Esophagus muscularis mucosa (tissue), 4 donors: ENCODE measurements around the gene TMEM254. TPM values are rescaled to one million over a fixed set of nuclear protein-coding genes. Genes with fewer than 3 reads are reported as not detected.

Source experiments
- DNase-seq: peaks from one replicate; pipeline ENCODE4 v3.0.0-alpha.2; 2017; ENCODE audit errors: extremely low spot score
- H3K27ac ChIP-seq, 4 donors: fragments of 200-600 bp; sonication (generic); replicated peaks in 1 of 4; 1 replicate in 3 of 4; 2 replicates in 1 of 4; pipeline ENCODE4 v1.5.1; 2016 to 2019; ENCODE audit warnings: mild to moderate bottlenecking in 1 of 4
- H3K27me3 ChIP-seq, 4 donors: fragments of 200-600 bp; sonication (generic); one replicate each; pipeline versions ENCODE4 v1.5.1 to v1.6.0; 2016 to 2019
- H3K36me3 ChIP-seq, 4 donors: fragments of 200-600 bp; sonication (generic); one replicate each; pipeline ENCODE4 v1.5.1; 2016 to 2019
- H3K4me1 ChIP-seq, 4 donors: fragments of 200-600 bp; sonication (generic); one replicate each; pipeline ENCODE4 v1.5.1; 2016 to 2019
- H3K4me3 ChIP-seq, 4 donors: fragments of 200-600 bp; sonication (generic); 1 replicate in 2 of 4; 2 replicates in 2 of 4; pipeline ENCODE4 v1.5.1; 2016 to 2019; ENCODE audit warnings: mild to moderate bottlenecking in 4 of 4, moderate library complexity in 1 of 4
- H3K9me3 ChIP-seq, 4 donors: fragments of 200-600 bp; sonication (generic); 1 replicate in 3 of 4; 2 replicates in 1 of 4; pipeline ENCODE4 v1.5.1; 2016 to 2019
- EP300 ChIP-seq: sonication (generic); formaldehyde crosslinking; IDR thresholded peaks from one replicate; pipeline ENCODE4 v1.6.1; 2017; ENCODE audit warnings: antibody characterized with exemption
- POLR2A ChIP-seq: fragments of 450-650 bp; IDR thresholded peaks from one replicate; pipeline ENCODE4 v1.6.1; 2017; ENCODE audit warnings: antibody characterized with exemption, moderate library complexity, mild to moderate bottlenecking, low read depth
- POLR2AphosphoS5 ChIP-seq, 2 donors: sonication (generic); formaldehyde crosslinking; IDR thresholded peaks; one replicate each; pipeline ENCODE4 v1.6.1; 2017; ENCODE audit warnings: antibody characterized with exemption in 2 of 2
- WGBS: methylation state at CpG from one replicate; pipeline ENCODE4 v1.1.5; 2018; 5-methylcytosine and 5-hydroxymethylcytosine counted together
- intact Hi-C: fragments of 100-400 bp; cut with DNase I; formaldehyde crosslinking; loops from one replicate; pipeline ENCODE4 v1.15.1; 2023
- total RNA-seq, 4 donors: library from RNA; depleted of rRNA; stranded (reverse); fragments of >200 nt; gene quantifications; one replicate each; pipeline versions ENCODE4 v1.1.0 to v1.2.1, GENCODE V29; 2016
- TF ChIP-seq, protein P1 (sequence below), 3 experiments: fragments of 200-600 bp in 2 of 3; fragments of 450-650 bp in 1 of 3; sonication (generic) in 2 of 3; IDR thresholded peaks; one replicate each; pipeline ENCODE4 v1.5.1; 2017 to 2019; ENCODE audit warnings: antibody characterized with exemption in 3 of 3, mild to moderate bottlenecking in 2 of 3, moderate library complexity in 1 of 3

TMEM254 gene
- total RNA-seq, 4 donors from 2014 or later: 7.1 to 14.9 (median 9.4) TPM

DNA sequence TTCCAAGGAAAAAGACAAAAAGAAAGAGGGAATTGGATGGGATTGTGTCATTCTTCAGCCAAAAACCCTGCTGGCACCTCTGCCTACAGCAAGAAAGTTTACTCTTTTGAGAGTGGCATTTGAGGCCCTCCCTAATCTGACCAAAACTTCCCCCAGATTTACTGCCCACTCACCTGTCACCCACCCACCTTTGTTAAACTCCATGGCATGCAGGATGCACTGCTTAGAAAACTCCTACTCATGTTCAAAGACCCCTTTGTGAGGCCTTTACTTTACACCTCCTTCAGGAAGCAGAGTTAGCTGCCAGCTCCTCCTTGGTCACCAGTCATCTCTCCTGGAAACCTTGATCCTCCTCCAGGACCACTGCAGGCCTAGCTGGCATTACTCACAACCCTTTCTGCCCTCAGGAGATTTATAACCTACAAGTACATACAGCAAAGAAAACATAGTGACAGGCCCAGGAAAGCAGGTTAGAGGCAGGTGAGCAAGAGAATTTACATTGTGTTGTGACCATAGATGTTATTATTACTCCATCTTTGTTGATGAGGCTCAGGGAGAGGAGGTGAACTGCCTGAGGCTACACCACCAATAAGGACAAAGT lies 43.7 kb downstream of the TMEM254 start:
- Histone ChIP-seq H3K36me3 (no peaks in the 10 kb centered on the region), H3K4me3 (no peak overlapping the region), H3K4me1 (peaks cover 0 to 12% (median 10%) of the 10 kb centered on the region in 4 donors), H3K9me3 (no peaks in the 10 kb centered on the region), H3K27me3 (no peaks in the 10 kb centered on the region), H3K27ac (no peak overlapping the region)
- intact Hi-C loops: no loop called here
- no peak for DNase-seq
- TF ChIP-seq POLR2A (no peak), POLR2AphosphoS5 (IDR thresholded peaks at IDR 0.05) (no peak), EP300 (no peak)
- TF ChIP-seq, protein P1, sequence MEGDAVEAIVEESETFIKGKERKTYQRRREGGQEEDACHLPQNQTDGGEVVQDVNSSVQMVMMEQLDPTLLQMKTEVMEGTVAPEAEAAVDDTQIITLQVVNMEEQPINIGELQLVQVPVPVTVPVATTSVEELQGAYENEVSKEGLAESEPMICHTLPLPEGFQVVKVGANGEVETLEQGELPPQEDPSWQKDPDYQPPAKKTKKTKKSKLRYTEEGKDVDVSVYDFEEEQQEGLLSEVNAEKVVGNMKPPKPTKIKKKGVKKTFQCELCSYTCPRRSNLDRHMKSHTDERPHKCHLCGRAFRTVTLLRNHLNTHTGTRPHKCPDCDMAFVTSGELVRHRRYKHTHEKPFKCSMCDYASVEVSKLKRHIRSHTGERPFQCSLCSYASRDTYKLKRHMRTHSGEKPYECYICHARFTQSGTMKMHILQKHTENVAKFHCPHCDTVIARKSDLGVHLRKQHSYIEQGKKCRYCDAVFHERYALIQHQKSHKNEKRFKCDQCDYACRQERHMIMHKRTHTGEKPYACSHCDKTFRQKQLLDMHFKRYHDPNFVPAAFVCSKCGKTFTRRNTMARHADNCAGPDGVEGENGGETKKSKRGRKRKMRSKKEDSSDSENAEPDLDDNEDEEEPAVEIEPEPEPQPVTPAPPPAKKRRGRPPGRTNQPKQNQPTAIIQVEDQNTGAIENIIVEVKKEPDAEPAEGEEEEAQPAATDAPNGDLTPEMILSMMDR (IDR thresholded peaks at IDR 0.05): no peak

DNA sequence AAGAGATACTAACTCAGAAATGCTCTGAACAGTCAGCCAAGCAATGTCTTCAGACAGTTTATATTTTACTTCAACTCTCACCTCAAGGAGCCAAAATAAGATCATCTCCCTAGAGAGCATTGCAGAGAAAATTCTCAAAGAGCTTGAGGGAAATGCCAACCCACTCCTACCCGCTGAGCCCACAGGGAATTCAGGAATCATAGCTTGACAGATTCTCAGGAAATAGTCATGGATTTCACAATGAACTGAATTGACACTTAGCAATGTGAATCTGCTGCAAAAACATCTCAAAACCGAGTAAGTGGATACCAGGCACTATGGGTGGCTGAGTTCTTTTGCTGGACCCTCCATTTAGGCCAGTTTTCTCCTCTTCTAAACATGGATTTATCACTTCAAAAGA lies 44.3 kb downstream of the TMEM254 start:
- DNase-seq: no peak
- Histone ChIP-seq H3K36me3 (no peaks in the 10 kb centered on the region), H3K4me1 (peaks cover 0 to 12% (median 10%) of the 10 kb centered on the region in 4 donors), H3K27me3 (no peaks in the 10 kb centered on the region), H3K4me3 (no peak overlapping the region), H3K9me3 (no peaks in the 10 kb centered on the region), H3K27ac (no peak overlapping the region)
- intact Hi-C loops: no loop called here
- TF ChIP-seq EP300 (no peak), POLR2A (no peak), POLR2AphosphoS5 (IDR thresholded peaks at IDR 0.05) (no peak)
- TF ChIP-seq, protein P1 (IDR thresholded peaks at IDR 0.05): no peak
- WGBS: 55% methylated on average over 2 of the region's 2 CpGs

DNA sequence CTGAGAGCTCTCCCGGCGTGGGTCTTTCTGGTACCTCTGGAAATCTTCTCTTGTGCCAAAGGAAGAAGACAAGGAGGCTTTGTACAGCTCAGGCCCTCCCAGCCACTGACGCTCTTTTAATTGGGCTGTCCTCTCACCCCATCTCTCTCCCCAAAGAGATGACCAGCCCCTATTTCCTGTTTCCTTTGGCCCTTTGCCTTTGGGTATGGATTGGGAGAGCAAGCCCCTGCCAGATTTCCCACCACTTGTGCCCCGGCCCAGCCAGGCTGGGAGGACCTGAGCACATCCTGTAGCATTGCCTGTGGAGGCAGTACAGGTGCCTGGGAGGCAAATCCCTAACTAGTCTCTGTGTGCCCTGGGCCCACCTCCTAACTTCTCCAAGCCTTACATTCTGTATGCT lies 48.4 kb downstream of the TMEM254 start:
- no peaks in the 10 kb centered on the region for H3K9me3 ChIP-seq
- H3K27me3 ChIP-seq: no peaks in the 10 kb centered on the region
- TF ChIP-seq POLR2A (no peak), EP300 (no peak), POLR2AphosphoS5 (IDR thresholded peaks at IDR 0.05) (no peak)
- TF ChIP-seq, protein P1 (IDR thresholded peaks at IDR 0.05): no peak
- peaks cover 0 to 14% (median 12%) of the 10 kb centered on the region in 4 donors for H3K4me1 ChIP-seq
- intact Hi-C loops: no loop called here
- H3K27ac ChIP-seq: no peak overlapping the region
- no peak overlapping the region for H3K4me3 ChIP-seq
- 77% methylated on average over 4 of the region's 4 CpGs for WGBS
- DNase-seq: no peak
- H3K36me3 ChIP-seq: no peaks in the 10 kb centered on the region

GRCh38 chr10:80131499-80131901 lies 53.0 kb downstream of the TMEM254 start:
- Histone ChIP-seq H3K4me1 (peaks cover 16 to 35% (median 34%) of the 10 kb centered on the region in 4 donors), H3K36me3 (no peaks in the 10 kb centered on the region), H3K4me3 (no peak overlapping the region), H3K9me3 (no peaks in the 10 kb centered on the region), H3K27me3 (peaks cover 0 to 39% (median 11%) of the 10 kb centered on the region in 4 donors), H3K27ac (peak overlapping the region in 2 of 4 donors; percentile 13 to 16)
- DNase-seq: no peak
- 88% methylated on average over 6 of the region's 6 CpGs for WGBS
- intact Hi-C loops: no loop called here
- TF ChIP-seq POLR2A (no peak), POLR2AphosphoS5 (IDR thresholded peaks at IDR 0.05) (no peak), EP300 (no peak)
- TF ChIP-seq, protein P1 (IDR thresholded peaks at IDR 0.05): no peak
